AG09309 (cell line): ENCODE measurements around the gene ART1.

ENCODE experiments used
- DNase-seq: peaks from one replicate; pipeline ENCODE4 v3.0.0-alpha.2; 2010; ENCODE audit warnings: low read depth
- H3K4me3 ChIP-seq: 2 replicates; pipeline ENCODE4 v1.5.1; 2011; ENCODE audit warnings: mild to moderate bottlenecking, low read depth, low read length, moderate library complexity; ENCODE audit not compliant: control insufficient read depth
- TF ChIP-seq, protein P1 (sequence below): IDR thresholded peaks from 2 replicates; pipeline ENCODE4 v1.5.1; 2011; ENCODE audit warnings: mild to moderate bottlenecking, low read depth, low read length, inconsistent platforms; ENCODE audit not compliant: insufficient read depth, control insufficient read depth; ENCODE audit errors: missing control alignments

Gene ART1

DNA sequence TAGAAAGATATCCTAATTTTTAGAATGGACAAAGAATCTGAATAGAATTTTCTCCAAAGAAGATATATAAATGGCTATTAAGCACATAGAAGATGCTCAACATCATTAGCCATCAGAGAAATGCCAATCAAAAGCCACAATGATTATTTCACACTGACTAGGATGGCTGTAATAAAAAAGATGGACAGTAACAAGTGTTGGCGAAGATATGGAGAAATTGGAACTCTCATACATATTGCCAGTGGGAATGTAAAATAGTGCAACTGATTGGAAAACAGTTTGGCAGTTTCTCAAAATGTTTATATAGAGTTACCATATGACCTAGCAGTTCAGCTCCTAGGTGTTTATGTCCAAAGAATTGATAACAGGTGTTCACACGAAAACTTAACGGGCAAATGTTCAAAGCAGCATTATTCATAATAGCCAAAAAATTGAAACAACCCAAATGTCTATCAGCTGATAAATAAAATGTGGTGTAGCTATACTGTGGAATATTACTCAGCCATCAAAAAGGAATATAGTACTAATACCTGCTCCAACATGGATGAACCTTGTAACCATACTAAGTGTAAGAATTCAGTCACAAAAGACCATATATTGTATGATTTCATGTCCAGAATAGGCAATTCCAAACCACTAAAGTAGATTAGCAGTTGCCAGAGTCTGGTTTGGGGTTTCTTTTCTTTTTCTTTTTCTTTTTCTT lies 32.8 kb upstream of the ART1 start:
- DNase-seq, result no peak
- TF ChIP-seq, protein P1, sequence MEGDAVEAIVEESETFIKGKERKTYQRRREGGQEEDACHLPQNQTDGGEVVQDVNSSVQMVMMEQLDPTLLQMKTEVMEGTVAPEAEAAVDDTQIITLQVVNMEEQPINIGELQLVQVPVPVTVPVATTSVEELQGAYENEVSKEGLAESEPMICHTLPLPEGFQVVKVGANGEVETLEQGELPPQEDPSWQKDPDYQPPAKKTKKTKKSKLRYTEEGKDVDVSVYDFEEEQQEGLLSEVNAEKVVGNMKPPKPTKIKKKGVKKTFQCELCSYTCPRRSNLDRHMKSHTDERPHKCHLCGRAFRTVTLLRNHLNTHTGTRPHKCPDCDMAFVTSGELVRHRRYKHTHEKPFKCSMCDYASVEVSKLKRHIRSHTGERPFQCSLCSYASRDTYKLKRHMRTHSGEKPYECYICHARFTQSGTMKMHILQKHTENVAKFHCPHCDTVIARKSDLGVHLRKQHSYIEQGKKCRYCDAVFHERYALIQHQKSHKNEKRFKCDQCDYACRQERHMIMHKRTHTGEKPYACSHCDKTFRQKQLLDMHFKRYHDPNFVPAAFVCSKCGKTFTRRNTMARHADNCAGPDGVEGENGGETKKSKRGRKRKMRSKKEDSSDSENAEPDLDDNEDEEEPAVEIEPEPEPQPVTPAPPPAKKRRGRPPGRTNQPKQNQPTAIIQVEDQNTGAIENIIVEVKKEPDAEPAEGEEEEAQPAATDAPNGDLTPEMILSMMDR, result no peak
- no peak overlapping the region for H3K4me3 ChIP-seq

DNA sequence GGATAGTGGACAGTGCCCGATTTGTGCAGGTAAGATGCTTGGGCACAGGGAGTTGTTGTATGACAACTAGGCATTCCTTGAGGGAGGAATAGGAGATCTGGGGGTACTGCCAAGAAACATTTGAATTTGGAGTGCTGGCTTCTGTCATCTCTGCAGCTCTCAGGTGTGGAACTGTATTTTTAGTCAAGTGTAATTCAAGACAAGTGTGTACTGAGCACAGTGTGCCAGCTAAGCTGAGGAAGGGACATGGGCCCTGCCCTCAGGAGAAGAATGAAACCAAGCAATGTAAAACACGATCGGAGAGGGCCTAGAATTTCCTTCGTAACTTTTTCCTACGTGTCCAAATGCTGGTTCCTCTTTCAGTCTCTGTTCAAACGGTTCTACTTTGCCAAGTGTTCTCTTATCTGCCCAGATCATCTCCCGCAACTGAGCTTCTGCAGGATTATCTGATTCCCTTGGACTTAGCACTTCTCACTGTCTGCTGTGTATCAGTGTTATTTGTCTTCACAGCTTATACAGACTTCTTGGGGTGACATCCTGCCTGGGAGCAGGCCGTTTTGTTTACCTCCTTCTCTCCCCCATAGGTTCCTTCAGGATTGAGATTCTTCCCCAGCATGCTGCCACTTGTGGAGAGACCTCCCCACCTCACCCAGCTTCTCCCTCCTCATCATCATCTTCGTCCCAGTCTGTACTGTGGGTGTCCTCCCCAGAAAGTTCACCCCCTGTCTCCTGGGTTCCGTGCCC lies 30.8 kb upstream of the ART1 start:
- TF ChIP-seq, protein P1, result no peak
- H3K4me3 ChIP-seq, result no peak overlapping the region
- DNase-seq, result no peak

GRCh38 chr11:3614742-3615171 lies 30.2 kb upstream of the ART1 start:
- H3K4me3 ChIP-seq, result no peak overlapping the region
- no peak for DNase-seq
- TF ChIP-seq, protein P1, result no peak

DNA sequence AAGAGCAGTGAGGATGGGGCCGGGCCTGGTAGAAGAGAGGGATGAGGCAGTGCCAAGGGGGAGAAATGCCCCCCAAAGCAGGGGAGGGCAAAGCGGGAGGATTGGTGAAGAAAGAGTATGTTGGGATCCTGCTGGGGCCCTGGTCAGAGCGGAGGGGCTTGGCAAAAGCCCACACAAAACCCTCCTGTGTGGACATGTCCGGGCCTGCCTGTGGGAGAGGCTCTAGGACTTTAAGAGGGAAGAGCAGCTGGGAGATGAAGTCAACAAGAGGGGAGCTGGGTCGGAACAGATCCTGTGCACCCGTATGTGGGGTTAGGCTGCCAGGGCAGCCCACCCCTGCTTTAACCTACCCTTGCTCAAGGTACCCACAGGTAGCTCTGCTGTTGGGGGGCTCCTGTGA lies 28.9 kb upstream of the ART1 start:
- DNase-seq, result no peak

GRCh38 chr11:3616721-3617460 lies 28.0 kb upstream of the ART1 start:
- TF ChIP-seq, protein P1, result no peak
- H3K4me3 ChIP-seq, result no peak overlapping the region
- no peak for DNase-seq

More for the DNA sequence above, 28.9 kb upstream of the ART1 start:
- TF ChIP-seq, protein P1, result no peak
- H3K4me3 ChIP-seq, result no peak overlapping the region

DNA sequence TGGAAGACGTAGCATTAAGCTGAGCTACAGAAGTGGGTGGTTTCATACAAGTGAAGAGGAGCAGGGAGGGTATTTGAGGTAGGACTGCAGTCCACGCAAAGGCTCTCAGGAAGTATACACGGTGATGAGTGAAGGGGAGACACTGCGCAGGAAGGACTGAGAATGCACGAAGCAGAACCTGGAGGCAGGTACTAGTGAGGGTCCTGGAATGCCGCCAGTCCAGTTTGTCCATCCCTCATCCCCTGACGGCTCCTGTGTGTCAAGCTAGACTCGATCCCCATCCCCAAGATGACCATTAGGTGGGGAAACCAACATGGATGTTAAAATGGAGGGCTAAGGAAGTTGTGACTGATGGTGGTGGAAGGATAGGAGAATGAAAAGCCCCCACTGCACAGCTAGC lies 26.9 kb upstream of the ART1 start:
- TF ChIP-seq, protein P1, result no peak
- DNase-seq, result no peak
- H3K4me3 ChIP-seq, result no peak overlapping the region
